ENCODE data around the gene GBP4. TPM values are rescaled to one million over a fixed set of nuclear protein-coding genes. Genes with fewer than 3 reads are reported as not detected.

The GBP4 gene
- total and polyA plus RNA-seq, 9 of the 15 experiments (the other 6 are each of a cell fraction or from before 2014, with no cell fraction given) = 0.04 to 0.40 (median 0.11) TPM

Other genes with a start within 250 kb of the GBP4 start
Only the 7 nearest of the 8 such genes appear.
- gene KYAT3, start 206.3 kb downstream of the GBP4 start, total RNA-seq (2014; rRNA removed) = 19.2 and 19.8 TPM in 2 replicates
- 44.6 and 48.5 TPM in 2 replicates for gene KYAT3, start 206.3 kb downstream of the GBP4 start, total RNA-seq (2014; rRNA removed; fragmentation: Illumina TruSeq; extraction: Trizol)
- gene KYAT3, start 206.3 kb downstream of the GBP4 start, total RNA-seq (2015; rRNA removed; fragmentation: Illumina TruSeq; extraction: Trizol) = 31.7 and 33.7 TPM in 2 replicates
- 30.5 and 32.8 TPM in 2 replicates for gene KYAT3, start 206.3 kb downstream of the GBP4 start, total RNA-seq (2021)
- 34.3 and 60.3 TPM in 2 replicates for gene KYAT3, start 206.3 kb downstream of the GBP4 start, polyA plus RNA-seq (2011; rRNA removed)
- gene KYAT3, start 206.3 kb downstream of the GBP4 start, polyA plus RNA-seq (2014; fragmentation: Illumina TruSeq; extraction: Trizol) = 38.4 and 47.6 TPM in 2 replicates
- 10 to 100 TPM; 51.8 to 54.8 TPM for gene KYAT3, start 206.3 kb downstream of the GBP4 start, polyA plus RNA-seq (2014; fragmentation: Nextera tagmentation; extraction: Ambion mirVana)
- 36.3 and 37.4 TPM in 2 replicates for gene KYAT3, start 206.3 kb downstream of the GBP4 start, polyA plus RNA-seq (2014; rRNA removed)
- gene GBP3, start 176.1 kb downstream of the GBP4 start, total RNA-seq (2014; rRNA removed) = not detected in 2 replicates
- gene GBP3, start 176.1 kb downstream of the GBP4 start, total RNA-seq (2014; rRNA removed; fragmentation: Illumina TruSeq; extraction: Trizol) = 0.11 TPM in 1 of 2 replicates, not detected in the other
- gene GBP3, start 176.1 kb downstream of the GBP4 start, total RNA-seq (2015; rRNA removed; fragmentation: Illumina TruSeq; extraction: Trizol) = 0.14 TPM in 1 of 2 replicates, not detected in the other
- gene GBP3, start 176.1 kb downstream of the GBP4 start, total RNA-seq (2021) = 0.22 TPM in 1 of 2 replicates, not detected in the other
- gene GBP3, start 176.1 kb downstream of the GBP4 start, polyA plus RNA-seq (2011; rRNA removed) = 0.05 and 0.11 TPM in 2 replicates
- 0.07 TPM in 1 of 2 replicates, not detected in the other for gene GBP3, start 176.1 kb downstream of the GBP4 start, polyA plus RNA-seq (2014; fragmentation: Illumina TruSeq; extraction: Trizol)
- under 1 TPM in 1 of 2 experiments, not detected in 1; 0.07 TPM for gene GBP3, start 176.1 kb downstream of the GBP4 start, polyA plus RNA-seq (2014; fragmentation: Nextera tagmentation; extraction: Ambion mirVana)
- gene GBP3, start 176.1 kb downstream of the GBP4 start, polyA plus RNA-seq (2014; rRNA removed) = not detected in 2 replicates
- gene GBP1, start 133.7 kb downstream of the GBP4 start, total RNA-seq (2014; rRNA removed) = not detected in 2 replicates
- gene GBP1, start 133.7 kb downstream of the GBP4 start, total RNA-seq (2014; rRNA removed; fragmentation: Illumina TruSeq; extraction: Trizol) = not detected in 2 replicates
- not detected in 2 replicates for gene GBP1, start 133.7 kb downstream of the GBP4 start, total RNA-seq (2015; rRNA removed; fragmentation: Illumina TruSeq; extraction: Trizol)
- 0.20 TPM in 1 of 2 replicates, not detected in the other for gene GBP1, start 133.7 kb downstream of the GBP4 start, total RNA-seq (2021)
- not detected in 2 replicates for gene GBP1, start 133.7 kb downstream of the GBP4 start, polyA plus RNA-seq (2011; rRNA removed)
- gene GBP1, start 133.7 kb downstream of the GBP4 start, polyA plus RNA-seq (2014; fragmentation: Illumina TruSeq; extraction: Trizol) = not detected in 2 replicates
- not detected for gene GBP1, start 133.7 kb downstream of the GBP4 start, polyA plus RNA-seq (2014; fragmentation: Nextera tagmentation; extraction: Ambion mirVana)
- gene GBP1, start 133.7 kb downstream of the GBP4 start, polyA plus RNA-seq (2014; rRNA removed) = not detected in 2 replicates
- gene GBP2, start 72.8 kb downstream of the GBP4 start, total RNA-seq (2014; rRNA removed) = 0.45 and 0.73 TPM in 2 replicates
- 0.69 and 1.1 TPM in 2 replicates for gene GBP2, start 72.8 kb downstream of the GBP4 start, total RNA-seq (2014; rRNA removed; fragmentation: Illumina TruSeq; extraction: Trizol)
- 2.0 and 2.2 TPM in 2 replicates for gene GBP2, start 72.8 kb downstream of the GBP4 start, total RNA-seq (2015; rRNA removed; fragmentation: Illumina TruSeq; extraction: Trizol)
- gene GBP2, start 72.8 kb downstream of the GBP4 start, total RNA-seq (2021) = 0.71 and 1.1 TPM in 2 replicates
- 0.45 and 2.2 TPM in 2 replicates for gene GBP2, start 72.8 kb downstream of the GBP4 start, polyA plus RNA-seq (2011; rRNA removed)
- 0.98 and 1.0 TPM in 2 replicates for gene GBP2, start 72.8 kb downstream of the GBP4 start, polyA plus RNA-seq (2014; fragmentation: Illumina TruSeq; extraction: Trizol)
- under 1 TPM; 0.63 to 0.84 TPM for gene GBP2, start 72.8 kb downstream of the GBP4 start, polyA plus RNA-seq (2014; fragmentation: Nextera tagmentation; extraction: Ambion mirVana)
- 0.58 and 1.7 TPM in 2 replicates for gene GBP2, start 72.8 kb downstream of the GBP4 start, polyA plus RNA-seq (2014; rRNA removed)
- gene GBP7, start 22.9 kb downstream of the GBP4 start, total RNA-seq (2014; rRNA removed) = not detected in 2 replicates
- gene GBP7, start 22.9 kb downstream of the GBP4 start, total RNA-seq (2014; rRNA removed; fragmentation: Illumina TruSeq; extraction: Trizol) = not detected in 2 replicates
- gene GBP7, start 22.9 kb downstream of the GBP4 start, total RNA-seq (2015; rRNA removed; fragmentation: Illumina TruSeq; extraction: Trizol) = not detected in 2 replicates
- gene GBP7, start 22.9 kb downstream of the GBP4 start, total RNA-seq (2021) = not detected in 2 replicates
- gene GBP7, start 22.9 kb downstream of the GBP4 start, polyA plus RNA-seq (2011; rRNA removed) = not detected in 2 replicates
- gene GBP7, start 22.9 kb downstream of the GBP4 start, polyA plus RNA-seq (2014; fragmentation: Illumina TruSeq; extraction: Trizol) = not detected in 2 replicates
- under 1 TPM in 1 of 2 experiments, not detected in 1; 0.03 TPM for gene GBP7, start 22.9 kb downstream of the GBP4 start, polyA plus RNA-seq (2014; fragmentation: Nextera tagmentation; extraction: Ambion mirVana)
- not detected in 2 replicates for gene GBP7, start 22.9 kb downstream of the GBP4 start, polyA plus RNA-seq (2014; rRNA removed)
- 0.23 and 0.61 TPM in 2 replicates for gene GBP5, start 73.9 kb upstream of the GBP4 start, total RNA-seq (2014; rRNA removed)
- 0.69 and 0.86 TPM in 2 replicates for gene GBP5, start 73.9 kb upstream of the GBP4 start, total RNA-seq (2014; rRNA removed; fragmentation: Illumina TruSeq; extraction: Trizol)
- 0.36 and 0.57 TPM in 2 replicates for gene GBP5, start 73.9 kb upstream of the GBP4 start, total RNA-seq (2015; rRNA removed; fragmentation: Illumina TruSeq; extraction: Trizol)
- 0.29 and 0.40 TPM in 2 replicates for gene GBP5, start 73.9 kb upstream of the GBP4 start, total RNA-seq (2021)
- gene GBP5, start 73.9 kb upstream of the GBP4 start, polyA plus RNA-seq (2011; rRNA removed) = 0.91 and 2.9 TPM in 2 replicates
- 0.58 and 0.66 TPM in 2 replicates for gene GBP5, start 73.9 kb upstream of the GBP4 start, polyA plus RNA-seq (2014; fragmentation: Illumina TruSeq; extraction: Trizol)
- gene GBP5, start 73.9 kb upstream of the GBP4 start, polyA plus RNA-seq (2014; fragmentation: Nextera tagmentation; extraction: Ambion mirVana) = under 1 TPM; 0.35 to 0.57 TPM
- 0.49 and 0.65 TPM in 2 replicates for gene GBP5, start 73.9 kb upstream of the GBP4 start, polyA plus RNA-seq (2014; rRNA removed)
- not detected in 2 replicates for gene GBP6, start 165.1 kb upstream of the GBP4 start, total RNA-seq (2014; rRNA removed)
- not detected in 2 replicates for gene GBP6, start 165.1 kb upstream of the GBP4 start, total RNA-seq (2014; rRNA removed; fragmentation: Illumina TruSeq; extraction: Trizol)
- gene GBP6, start 165.1 kb upstream of the GBP4 start, total RNA-seq (2015; rRNA removed; fragmentation: Illumina TruSeq; extraction: Trizol) = not detected in 2 replicates
- not detected in 2 replicates for gene GBP6, start 165.1 kb upstream of the GBP4 start, total RNA-seq (2021)
- not detected in 2 replicates for gene GBP6, start 165.1 kb upstream of the GBP4 start, polyA plus RNA-seq (2011; rRNA removed)
- not detected in 2 replicates for gene GBP6, start 165.1 kb upstream of the GBP4 start, polyA plus RNA-seq (2014; fragmentation: Illumina TruSeq; extraction: Trizol)
- gene GBP6, start 165.1 kb upstream of the GBP4 start, polyA plus RNA-seq (2014; fragmentation: Nextera tagmentation; extraction: Ambion mirVana) = not detected
- not detected in 2 replicates for gene GBP6, start 165.1 kb upstream of the GBP4 start, polyA plus RNA-seq (2014; rRNA removed)

Data from K562 (cell line).